AG04450 (cell line): ENCODE data around the gene LRRFIP2. TPM values are rescaled to one million over a fixed set of nuclear protein-coding genes. Genes with fewer than 3 reads are reported as not detected.

Source experiments
- CTCF ChIA-PET: fragments of 300-600, 350-600 bp; formaldehyde crosslinking; extraction: SDS; loops from one replicate; lab custom pipeline; 2022; ENCODE audit warnings: antibody characterized with exemption, inconsistent platforms; lab: Charles Lee
- POLR2A ChIA-PET: fragments of 350-600 bp; formaldehyde crosslinking; extraction: SDS; loops from one replicate; lab custom pipeline; 2021; ENCODE audit warnings: antibody characterized with exemption, inconsistent platforms; lab: Yijun Ruan, JAX
- DNase-seq: peaks from one replicate; pipeline ENCODE4 v3.0.0-alpha.2; 2011; ENCODE audit warnings: low read depth, low spot score
- H3K27ac ChIP-seq: one replicate; pipeline ENCODE4 v1.5.1; 2012; ENCODE audit warnings: low read depth, low read length, control low read depth
- H3K27me3 ChIP-seq: one replicate; pipeline ENCODE4 v1.6.0; 2012; ENCODE audit warnings: low read length; ENCODE audit not compliant: control insufficient read depth, insufficient read depth
- H3K4me3 ChIP-seq: 2 replicates; pipeline ENCODE4 v1.5.1; 2011; ENCODE audit warnings: mild to moderate bottlenecking, low read depth, low read length, control low read depth
- H3K9me3 ChIP-seq: 2 replicates; pipeline ENCODE4 v1.5.1; 2012; ENCODE audit warnings: low read length; ENCODE audit not compliant: control insufficient read depth, insufficient read depth
- CTCF ChIP-seq: IDR thresholded peaks from 2 replicates; pipeline ENCODE4 v1.5.1; 2011; ENCODE audit warnings: low read depth, low read length, control low read depth, inconsistent platforms
- polyA plus RNA-seq: library from polyadenylated mRNA; depleted of rRNA; stranded (reverse); fragments of >200 nt; gene quantifications from 2 replicates; pipeline ENCODE4 v1.2.3, GENCODE V29; 2011

LRRFIP2 gene
- polyA plus RNA-seq, 1 experiment, result 52.7 TPM

GRCh38 chr3:37179144-37179967, 5.0 kb upstream of the LRRFIP2 start:
- TF ChIP-seq CTCF, result no peak
- DNase-seq, result no peak
- H3K27ac ChIP-seq, result no peak overlapping the region
- H3K4me3 ChIP-seq, result no peak overlapping the region
- no peaks in the 10 kb centered on the region for H3K27me3 ChIP-seq
- CTCF ChIA-PET, result no interaction called here
- H3K9me3 ChIP-seq, result no peaks in the 10 kb centered on the region; the same call in 1 of the 2 replicates
- POLR2A ChIA-PET, result no interaction called here

DNA sequence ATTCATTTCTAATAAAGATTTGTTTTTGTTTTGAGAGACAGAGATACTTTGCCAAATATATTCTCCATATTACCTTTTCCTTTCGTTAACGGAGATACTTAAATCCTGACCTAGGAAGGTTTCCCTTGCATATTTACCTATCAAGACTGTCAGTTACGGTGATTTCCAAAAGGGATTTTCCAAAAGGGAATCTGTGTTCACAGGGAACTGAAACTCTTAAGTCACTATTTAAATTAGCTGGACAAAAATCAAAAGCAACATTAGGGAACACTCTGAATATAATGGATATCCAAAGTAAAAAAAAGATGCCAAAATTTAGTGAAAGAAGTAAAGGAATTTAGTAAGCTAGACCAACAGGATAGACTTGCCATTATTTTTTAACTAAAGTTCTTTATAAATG, 576 bp downstream of the LRRFIP2 start:
- CTCF ChIA-PET, result interaction anchor here (1.1 to 1.3 kb wide), 2 partner anchors 47 to 150 kb away, joined by 3 read pairs; no protein-coding TSS in a partner anchor
- no peak for TF ChIP-seq CTCF

GRCh38 chr3:37171144-37171543, 3.2 kb downstream of the LRRFIP2 start:
- POLR2A ChIA-PET, result no interaction called here
- no peak overlapping the region for H3K27ac ChIP-seq
- CTCF ChIA-PET, result no interaction called here

More for the DNA sequence above, 576 bp downstream of the LRRFIP2 start:
- POLR2A ChIA-PET, result interaction anchor here (1.6 kb wide), 1 partner anchor 10 kb away, joined by 5 read pairs; no protein-coding TSS in a partner anchor
- Histone ChIP-seq H3K27me3 (no peaks in the 10 kb centered on the region), H3K4me3 (peak overlapping the region; percentile 95), H3K9me3 (no peaks in the 10 kb centered on the region; the same call in 1 of the 2 replicates), H3K27ac (no peak overlapping the region)
- DNase-seq, result no peak

DNA sequence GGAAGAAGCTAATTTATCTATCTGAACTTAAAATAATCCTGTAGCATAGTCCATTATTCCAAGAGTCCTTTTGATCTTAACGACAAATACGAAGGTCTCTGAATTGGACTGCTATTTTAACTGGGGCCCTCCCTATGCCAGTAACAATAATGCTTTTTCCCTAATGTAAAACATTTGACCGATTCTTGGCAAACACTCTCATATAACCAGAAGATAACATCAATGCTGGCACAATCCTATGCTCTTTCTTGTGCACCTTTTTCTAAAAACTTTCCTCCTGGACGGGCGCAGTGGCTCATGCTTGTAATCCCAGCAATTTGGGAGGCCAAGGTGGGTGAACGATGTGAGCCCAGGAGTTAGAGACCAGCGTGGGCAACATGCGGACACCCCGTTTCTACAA, 3.9 kb downstream of the LRRFIP2 start:
- Histone ChIP-seq H3K4me3 (no peak overlapping the region), H3K27me3 (no peaks in the 10 kb centered on the region), H3K27ac (no peak overlapping the region), H3K9me3 (no peaks in the 10 kb centered on the region)
- no peak for TF ChIP-seq CTCF
- ChIA-PET POLR2A (no interaction called here), CTCF (no interaction called here)
- DNase-seq, result no peak

More at GRCh38 chr3:37171144-37171543, 3.2 kb downstream of the LRRFIP2 start:
- H3K4me3 ChIP-seq, result no peak overlapping the region
- TF ChIP-seq CTCF, result no peak
- DNase-seq, result no peak
- no peaks in the 10 kb centered on the region; the same call in 1 of the 2 replicates for H3K9me3 ChIP-seq
- no peaks in the 10 kb centered on the region for H3K27me3 ChIP-seq

- CTCF ChIA-PET, result no interaction called here
- Histone ChIP-seq H3K27ac (peak overlapping the region; percentile 31), H3K4me3 (no peak overlapping the region)
Measured at GRCh38 chr3:37170060-37170459, 4.3 kb downstream of the LRRFIP2 start.

More at GRCh38 chr3:37170060-37170459, 4.3 kb downstream of the LRRFIP2 start:
- POLR2A ChIA-PET, result interaction anchor here (0.6 kb wide), 1 partner anchor 108 kb away, joined by 3 read pairs; no protein-coding TSS in a partner anchor
- Histone ChIP-seq H3K9me3 (no peaks in the 10 kb centered on the region), H3K27me3 (no peaks in the 10 kb centered on the region)
- DNase-seq, result no peak
- no peak for TF ChIP-seq CTCF
